Measurements from ENCODE around the gene UNK. TPM values are rescaled to one million over a fixed set of nuclear protein-coding genes. Genes with fewer than 3 reads are reported as not detected.

UNK gene
- total and polyA plus RNA-seq, 9 of the 15 experiments (the other 6 are each of a cell fraction or from before 2014, with no cell fraction given) = 12.8 to 38.6 (median 24.8) TPM

GRCh38 chr17:75842963-75843576 is 58.5 kb downstream of the UNK start (continued):
- TF ChIP-seq FOXO4 (CRISPR knock-in tag; IDR thresholded peaks at IDR 0.05) (no peak), USF1 (CRISPR knock-in tag; IDR thresholded peaks at IDR 0.05) (peak; percentile 43), AFF1 (IDR thresholded peaks at IDR 0.05; ENCODE audit: low read depth in 1 of 2, partially characterized antibody in 2 of 2) (no peak), ZBTB33 (CRISPR knock-in tag; IDR thresholded peaks at IDR 0.05) (0 out of 2 replicates have a peak, but pooled peaks have one; percentile 9), MNT (conservative IDR thresholded peaks at IDR 0.05) (no peak), MAX (CRISPR knock-in tag; IDR thresholded peaks at IDR 0.05) (peak; percentile 27; the same call in 1 of the 2 replicates), ZKSCAN8 (CRISPR knock-in tag; IDR thresholded peaks at IDR 0.05) (no peak), ATF1 (CRISPR knock-in tag; IDR thresholded peaks at IDR 0.05) (no peak), ATF1 (tag; IDR thresholded peaks at IDR 0.05) (no peak), ZNF224 (CRISPR knock-in tag; IDR thresholded peaks at IDR 0.05) (no peak), HNRNPUL1 (IDR thresholded peaks at IDR 0.05; ENCODE audit: low read length) (no peak), CBX3 (IDR thresholded peaks at IDR 0.05; ENCODE audit: borderline replicate concordance in 1 of 2, low read length in 2 of 2) (0 out of 3 replicates have a peak, but pooled peaks of 1 of the 2 experiments have one; percentile 20), RUNX1 (IDR thresholded peaks at IDR 0.05; ENCODE audit: low read depth) (no peak), CBX1 (IDR thresholded peaks at IDR 0.05; ENCODE audit: low read depth) (no peak), ZBTB1 (CRISPR knock-in tag; IDR thresholded peaks at IDR 0.05; ENCODE audit: borderline replicate concordance, low read depth) (0 out of 2 replicates have a peak, but pooled peaks have one; percentile 46), MXD1 (CRISPR knock-in tag; IDR thresholded peaks at IDR 0.05; ENCODE audit: borderline replicate concordance, poor library complexity, severe bottlenecking) (no peak)
